ENCODE results near the gene CEACAM5. TPM values are rescaled to one million over a fixed set of nuclear protein-coding genes. Genes with fewer than 3 reads are reported as not detected.

Gene CEACAM5
- total RNA-seq, 1 experiment from 2014 or later = 1.3 TPM

GRCh38 chr19:41771410-41771809 lies 63.0 kb downstream of the CEACAM5 start:
- Mint-ChIP-seq H3K9me3 (ENCODE audit: unreplicated experiment) (no peaks in the 10 kb centered on the region), H3K4me3 (ENCODE audit: unreplicated experiment) (no peak overlapping the region), H3K27me3 (ENCODE audit: insufficient read depth, unreplicated experiment) (no peaks in the 10 kb centered on the region), H3K4me1 (ENCODE audit: low read depth, unreplicated experiment) (peaks cover 31% of the 10 kb centered on the region), H3K27ac (ENCODE audit: unreplicated experiment) (no peak overlapping the region), H3K36me3 (ENCODE audit: insufficient read depth, unreplicated experiment) (no peaks in the 10 kb centered on the region)
- Histone ChIP-seq H3K27me3 (replicated peaks; ENCODE audit: control insufficient read depth, insufficient read depth, low read length) (no peaks in the 10 kb centered on the region), H3K36me3 (ENCODE audit: control insufficient read depth, insufficient read depth, low read length) (no peaks in the 10 kb centered on the region), H3K4me3 (ENCODE audit: low read depth, low read length) (no peak overlapping the region), H3K9me3 (0 out of 2 replicates have a peak, but pooled peaks cover 2% of the 10 kb centered on the region), H3K4me1 (peaks cover 45% of the 10 kb centered on the region)
- TF ChIP-seq CTCF (IDR thresholded peaks at IDR 0.05; ENCODE audit: insufficient read depth in 1 of 2, low read depth in 1 of 2, low read length in 1 of 2, severe bottlenecking in 1 of 2, unreplicated experiment in 1 of 2) = no peak
- intact Hi-C loops (cut with micrococcal nuclease; ENCODE audit: unreplicated experiment) = no loop called here
- no TSS peak for BruUV-seq (replicated peaks)
- POLR2A ChIA-PET = no interaction called here
- CTCF ChIA-PET = interaction anchor here (1.5 kb wide), 1 partner anchor 18 kb away, joined by 4 read pairs; no protein-coding TSS in a partner anchor
- DNase-seq = no peak

DNA sequence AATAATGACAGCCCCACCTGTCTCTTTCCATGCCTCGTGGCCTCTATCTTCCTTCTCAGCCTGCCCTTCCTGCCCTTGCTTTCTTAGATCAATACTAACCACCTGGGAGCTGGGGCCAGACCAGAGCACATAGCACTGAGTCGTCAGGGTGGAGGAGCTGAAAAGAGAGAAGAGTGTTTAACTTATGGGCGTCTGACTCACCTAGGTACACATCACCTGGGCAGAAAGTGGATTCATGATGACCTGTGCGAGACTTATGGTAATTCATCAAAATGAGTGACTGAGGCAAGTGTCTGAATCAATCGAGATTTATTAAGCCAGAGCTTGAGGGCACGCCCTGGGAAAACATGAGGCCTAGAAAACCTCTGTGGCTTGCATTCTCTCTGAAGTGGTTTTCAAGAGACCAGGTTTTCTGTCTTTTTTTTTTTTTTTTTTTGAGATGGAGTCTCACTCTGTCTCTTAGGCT lies 66.1 kb downstream of the CEACAM5 start:
- H3K9me3 Mint-ChIP-seq (ENCODE audit: unreplicated experiment) = no peaks in the 10 kb centered on the region
- Histone ChIP-seq H3K27me3 (replicated peaks; ENCODE audit: control insufficient read depth, insufficient read depth, low read length) (no peaks in the 10 kb centered on the region), H3K4me3 (ENCODE audit: low read depth, low read length) (no peak overlapping the region), H3K4me1 (peaks cover 72% of the 10 kb centered on the region), H3K36me3 (ENCODE audit: control insufficient read depth, insufficient read depth, low read length) (no peaks in the 10 kb centered on the region), H3K9me3 (no peaks in the 10 kb centered on the region; the same call in 1 of the 2 replicates)
- H3K4me3 Mint-ChIP-seq (ENCODE audit: unreplicated experiment) = peak overlapping the region; percentile 42
- intact Hi-C loops (cut with micrococcal nuclease; ENCODE audit: unreplicated experiment) = loop anchor here (1.0 kb wide), 1 partner anchor 40 kb away; no protein-coding TSS in a partner anchor
- H3K27me3 Mint-ChIP-seq (ENCODE audit: insufficient read depth, unreplicated experiment) = no peaks in the 10 kb centered on the region
- peak overlapping the region; percentile 87 for H3K27ac Mint-ChIP-seq (ENCODE audit: unreplicated experiment)
- CTCF ChIA-PET = interaction anchor here (0.7 to 2.7 kb wide), 7 partner anchors 10 to 68 kb away, joined by 3 to 19 read pairs (median 7); partner anchors contain the start of gene CEACAM6
- BruUV-seq (replicated peaks) = no TSS peak
- peaks cover 41% of the 10 kb centered on the region for H3K4me1 Mint-ChIP-seq (ENCODE audit: low read depth, unreplicated experiment)
- no peaks in the 10 kb centered on the region for H3K36me3 Mint-ChIP-seq (ENCODE audit: insufficient read depth, unreplicated experiment)
- TF ChIP-seq CTCF (IDR thresholded peaks at IDR 0.05; ENCODE audit: insufficient read depth in 1 of 2, low read depth in 1 of 2, low read length in 1 of 2, severe bottlenecking in 1 of 2, unreplicated experiment in 1 of 2) = no peak
- DNase-seq = peak; percentile 85 to 96
- POLR2A ChIA-PET = interaction anchor here (0.6 to 1.0 kb wide), 4 partner anchors 75 to 510 kb away, joined by 3 read pairs; no protein-coding TSS in a partner anchor

DNA sequence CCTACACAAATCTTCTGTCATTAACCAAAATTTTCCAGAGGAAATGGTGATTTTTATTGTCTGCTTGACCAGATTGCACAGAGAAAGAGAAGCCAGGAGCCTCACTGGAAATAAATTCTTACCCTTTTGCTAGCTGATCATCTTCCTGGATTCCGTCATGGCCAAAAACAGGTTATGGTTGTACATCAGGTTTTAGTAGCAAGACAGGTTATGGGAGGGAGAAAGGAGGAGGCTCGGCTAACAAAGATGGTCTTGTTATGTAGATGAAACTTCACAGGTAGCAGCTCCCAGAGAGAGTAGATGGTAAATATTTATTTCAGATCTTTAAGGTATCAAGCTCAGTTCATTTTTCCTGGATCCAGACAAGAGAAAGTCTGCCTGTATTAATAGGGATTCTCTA lies 68.3 kb downstream of the CEACAM5 start:
- Histone ChIP-seq H3K36me3 (ENCODE audit: control insufficient read depth, insufficient read depth, low read length) (no peaks in the 10 kb centered on the region), H3K27me3 (replicated peaks; ENCODE audit: control insufficient read depth, insufficient read depth, low read length) (no peaks in the 10 kb centered on the region), H3K9me3 (no peaks in the 10 kb centered on the region; the same call in 1 of the 2 replicates), H3K4me3 (ENCODE audit: low read depth, low read length) (no peak overlapping the region), H3K4me1 (peaks cover 79% of the 10 kb centered on the region)
- Mint-ChIP-seq H3K4me1 (ENCODE audit: low read depth, unreplicated experiment) (peaks cover 55% of the 10 kb centered on the region), H3K27me3 (ENCODE audit: insufficient read depth, unreplicated experiment) (no peaks in the 10 kb centered on the region), H3K9me3 (ENCODE audit: unreplicated experiment) (no peaks in the 10 kb centered on the region), H3K36me3 (ENCODE audit: insufficient read depth, unreplicated experiment) (no peaks in the 10 kb centered on the region), H3K4me3 (ENCODE audit: unreplicated experiment) (no peak overlapping the region), H3K27ac (ENCODE audit: unreplicated experiment) (no peak overlapping the region)
- no TSS peak for BruUV-seq (replicated peaks)
- ChIA-PET CTCF (interaction anchor here (2.4 kb wide), 1 partner anchor 23 kb away, joined by 9 read pairs; no protein-coding TSS in a partner anchor), POLR2A (no interaction called here)
- DNase-seq = no peak
- intact Hi-C loops (cut with micrococcal nuclease; ENCODE audit: unreplicated experiment) = no loop called here
- no peak for TF ChIP-seq CTCF (IDR thresholded peaks at IDR 0.05; ENCODE audit: insufficient read depth in 1 of 2, low read depth in 1 of 2, low read length in 1 of 2, severe bottlenecking in 1 of 2, unreplicated experiment in 1 of 2)

Other genes with a start within 250 kb of the CEACAM5 start
- gene CEACAM21, start 132.5 kb upstream of the CEACAM5 start, total RNA-seq (2022) = not detected in 2 replicates
- not detected in 2 replicates for gene CEACAM4, start 81.6 kb upstream of the CEACAM5 start, total RNA-seq (2022)
- gene CEACAM7, start 20.4 kb upstream of the CEACAM5 start, total RNA-seq (2022) = 0.44 TPM in 1 of 2 replicates, not detected in the other
- 10.7 and 16.2 TPM in 2 replicates for gene CEACAM6, start 46.9 kb downstream of the CEACAM5 start, total RNA-seq (2022)
- not detected in 2 replicates for gene CEACAM3, start 88.0 kb downstream of the CEACAM5 start, total RNA-seq (2022)
- not detected in 2 replicates for gene LYPD4, start 136.1 kb downstream of the CEACAM5 start, total RNA-seq (2022)
- not detected in 2 replicates for gene DMRTC2, start 136.4 kb downstream of the CEACAM5 start, total RNA-seq (2022)
- 3,297 and 3,418 TPM in 2 replicates for gene RPS19, start 151.6 kb downstream of the CEACAM5 start, total RNA-seq (2022)
- 0.82 TPM in 1 of 2 replicates, not detected in the other for gene CD79A, start 168.7 kb downstream of the CEACAM5 start, total RNA-seq (2022)
- gene ARHGEF1, start 174.6 kb downstream of the CEACAM5 start, total RNA-seq (2022) = 60.2 and 63.5 TPM in 2 replicates
- gene ERFL, start 219.8 kb downstream of the CEACAM5 start, total RNA-seq (2022) = 0.23 and 0.49 TPM in 2 replicates